Measurements from ENCODE around the gene VN1R5. TPM values are rescaled to one million over a fixed set of nuclear protein-coding genes. Genes with fewer than 3 reads are reported as not detected.

Gene VN1R5
- total RNA-seq, 1 experiment from 2014 or later: not detected

- TF ChIP-seq HMGXB4 (CRISPR knock-in tag; IDR thresholded peaks at IDR 0.05): peak; percentile 67
- TF ChIP-seq, protein P1, sequence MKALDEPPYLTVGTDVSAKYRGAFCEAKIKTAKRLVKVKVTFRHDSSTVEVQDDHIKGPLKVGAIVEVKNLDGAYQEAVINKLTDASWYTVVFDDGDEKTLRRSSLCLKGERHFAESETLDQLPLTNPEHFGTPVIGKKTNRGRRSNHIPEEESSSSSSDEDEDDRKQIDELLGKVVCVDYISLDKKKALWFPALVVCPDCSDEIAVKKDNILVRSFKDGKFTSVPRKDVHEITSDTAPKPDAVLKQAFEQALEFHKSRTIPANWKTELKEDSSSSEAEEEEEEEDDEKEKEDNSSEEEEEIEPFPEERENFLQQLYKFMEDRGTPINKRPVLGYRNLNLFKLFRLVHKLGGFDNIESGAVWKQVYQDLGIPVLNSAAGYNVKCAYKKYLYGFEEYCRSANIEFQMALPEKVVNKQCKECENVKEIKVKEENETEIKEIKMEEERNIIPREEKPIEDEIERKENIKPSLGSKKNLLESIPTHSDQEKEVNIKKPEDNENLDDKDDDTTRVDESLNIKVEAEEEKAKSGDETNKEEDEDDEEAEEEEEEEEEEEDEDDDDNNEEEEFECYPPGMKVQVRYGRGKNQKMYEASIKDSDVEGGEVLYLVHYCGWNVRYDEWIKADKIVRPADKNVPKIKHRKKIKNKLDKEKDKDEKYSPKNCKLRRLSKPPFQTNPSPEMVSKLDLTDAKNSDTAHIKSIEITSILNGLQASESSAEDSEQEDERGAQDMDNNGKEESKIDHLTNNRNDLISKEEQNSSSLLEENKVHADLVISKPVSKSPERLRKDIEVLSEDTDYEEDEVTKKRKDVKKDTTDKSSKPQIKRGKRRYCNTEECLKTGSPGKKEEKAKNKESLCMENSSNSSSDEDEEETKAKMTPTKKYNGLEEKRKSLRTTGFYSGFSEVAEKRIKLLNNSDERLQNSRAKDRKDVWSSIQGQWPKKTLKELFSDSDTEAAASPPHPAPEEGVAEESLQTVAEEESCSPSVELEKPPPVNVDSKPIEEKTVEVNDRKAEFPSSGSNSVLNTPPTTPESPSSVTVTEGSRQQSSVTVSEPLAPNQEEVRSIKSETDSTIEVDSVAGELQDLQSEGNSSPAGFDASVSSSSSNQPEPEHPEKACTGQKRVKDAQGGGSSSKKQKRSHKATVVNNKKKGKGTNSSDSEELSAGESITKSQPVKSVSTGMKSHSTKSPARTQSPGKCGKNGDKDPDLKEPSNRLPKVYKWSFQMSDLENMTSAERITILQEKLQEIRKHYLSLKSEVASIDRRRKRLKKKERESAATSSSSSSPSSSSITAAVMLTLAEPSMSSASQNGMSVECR (CRISPR knock-in tag; IDR thresholded peaks at IDR 0.05; ENCODE audit: borderline replicate concordance): peak; percentile 78; the same call in 1 of the 2 replicates
Measured at GRCh38 chr1:247210376-247211117, 45.3 kb upstream of the VN1R5 start (continued).

DNA sequence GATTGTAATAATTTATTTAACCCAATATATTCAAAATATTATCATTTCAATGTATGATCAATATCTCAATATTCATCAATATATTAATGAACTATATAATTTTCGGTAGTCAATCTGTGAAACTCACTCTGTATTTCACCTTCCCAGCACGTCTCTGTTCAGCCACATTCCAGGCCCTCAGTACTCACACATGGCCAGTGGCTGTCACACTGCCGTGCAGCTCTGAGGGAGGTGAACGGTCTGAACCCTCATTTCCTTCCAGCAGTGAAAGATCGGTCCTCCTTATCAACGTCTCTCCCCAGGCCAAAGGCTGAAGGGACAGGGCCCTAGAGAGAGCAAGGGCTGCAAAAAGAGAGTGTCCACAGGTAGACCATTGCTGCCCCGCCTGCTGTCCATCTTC, 44.5 kb upstream of the VN1R5 start:
- ATAC-seq: no peak
- ChIA-PET CTCF (interaction anchor here (1.3 to 1.9 kb wide), 2 partner anchors 65 to 86 kb away, joined by 3 to 7 read pairs; no protein-coding TSS in a partner anchor), POLR2A (no interaction called here)
- H3K4me1 Mint-ChIP-seq: peaks cover 35% of the 10 kb centered on the region
- H3K27me3 Mint-ChIP-seq (ENCODE audit: low read depth): no peaks in the 10 kb centered on the region
- H3K4me3 Mint-ChIP-seq: no peak overlapping the region
- no peak overlapping the region for H3K27ac Mint-ChIP-seq
- H3K36me3 Mint-ChIP-seq: peaks cover 2% of the 10 kb centered on the region; the same call in 1 of the 2 replicates
- no peak for DNase-seq (ENCODE audit: low spot score)
- no peaks in the 10 kb centered on the region for H3K9me3 Mint-ChIP-seq
- TF ChIP-seq RELA (CRISPR knock-in tag; IDR thresholded peaks at IDR 0.05; ENCODE audit: borderline replicate concordance): no peak

GRCh38 chr1:247212012-247212411, 43.9 kb upstream of the VN1R5 start:
- H3K4me1 Mint-ChIP-seq: peaks cover 39% of the 10 kb centered on the region
- no peaks in the 10 kb centered on the region for H3K27me3 Mint-ChIP-seq (ENCODE audit: low read depth)
- no peak for TF ChIP-seq FOXJ3 (CRISPR knock-in tag; IDR thresholded peaks at IDR 0.05; ENCODE audit: borderline replicate concordance)
- TF ChIP-seq FOXP1 (CRISPR knock-in tag; IDR thresholded peaks at IDR 0.05; ENCODE audit: borderline replicate concordance): no peak
- TF ChIP-seq ZBTB43 (CRISPR knock-in tag; IDR thresholded peaks at IDR 0.05): no peak
- no peak for TF ChIP-seq ZNF532 (CRISPR knock-in tag; IDR thresholded peaks at IDR 0.05; ENCODE audit: borderline replicate concordance)
- TF ChIP-seq NR2C2 (CRISPR knock-in tag; IDR thresholded peaks at IDR 0.05): no peak
- TF ChIP-seq NFYB (CRISPR knock-in tag; conservative IDR thresholded peaks at IDR 0.05; ENCODE audit: low read depth): no peak
- TF ChIP-seq PREB (CRISPR knock-in tag; IDR thresholded peaks at IDR 0.05; ENCODE audit: borderline replicate concordance): no peak
- TF ChIP-seq MXD4 (CRISPR knock-in tag; IDR thresholded peaks at IDR 0.05; ENCODE audit: borderline replicate concordance): no peak
- TF ChIP-seq NFATC4 (CRISPR knock-in tag; IDR thresholded peaks at IDR 0.05): no peak
- TF ChIP-seq, protein P2, sequence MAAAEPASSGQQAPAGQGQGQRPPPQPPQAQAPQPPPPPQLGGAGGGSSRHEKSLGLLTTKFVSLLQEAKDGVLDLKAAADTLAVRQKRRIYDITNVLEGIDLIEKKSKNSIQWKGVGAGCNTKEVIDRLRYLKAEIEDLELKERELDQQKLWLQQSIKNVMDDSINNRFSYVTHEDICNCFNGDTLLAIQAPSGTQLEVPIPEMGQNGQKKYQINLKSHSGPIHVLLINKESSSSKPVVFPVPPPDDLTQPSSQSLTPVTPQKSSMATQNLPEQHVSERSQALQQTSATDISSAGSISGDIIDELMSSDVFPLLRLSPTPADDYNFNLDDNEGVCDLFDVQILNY (CRISPR knock-in tag; IDR thresholded peaks at IDR 0.05): no peak
- TF ChIP-seq E2F4 (CRISPR knock-in tag; IDR thresholded peaks at IDR 0.05; ENCODE audit: borderline replicate concordance, low read depth): no peak
- no peak for TF ChIP-seq ZNF396 (CRISPR knock-in tag; IDR thresholded peaks at IDR 0.05; ENCODE audit: borderline replicate concordance)
- TF ChIP-seq NR3C1 (CRISPR knock-in tag; conservative IDR thresholded peaks at IDR 0.05; ENCODE audit: low read depth): no peak

More at GRCh38 chr1:247212012-247212411, 43.9 kb upstream of the VN1R5 start:
- Mint-ChIP-seq H3K4me3 (no peak overlapping the region), H3K36me3 (no peaks in the 10 kb centered on the region), H3K9me3 (no peaks in the 10 kb centered on the region), H3K27ac (no peak overlapping the region)
- no peak for ATAC-seq
- ChIA-PET POLR2A (no interaction called here), CTCF (interaction anchor here (1.3 kb wide), 1 partner anchor 85 kb away, joined by 3 read pairs; no protein-coding TSS in a partner anchor)
- no peak for DNase-seq (ENCODE audit: low spot score)

Measured in WTC11 (cell line).